ENCODE data around the gene ZNF385A. TPM values are rescaled to one million over a fixed set of nuclear protein-coding genes. Genes with fewer than 3 reads are reported as not detected.

Gene ZNF385A
- total and polyA plus RNA-seq, 2 of the 13 experiments (the other 11 are each of a cell fraction or from before 2014, with no cell fraction given): 0.44 to 0.67 TPM

- TF ChIP-seq, protein P1, sequence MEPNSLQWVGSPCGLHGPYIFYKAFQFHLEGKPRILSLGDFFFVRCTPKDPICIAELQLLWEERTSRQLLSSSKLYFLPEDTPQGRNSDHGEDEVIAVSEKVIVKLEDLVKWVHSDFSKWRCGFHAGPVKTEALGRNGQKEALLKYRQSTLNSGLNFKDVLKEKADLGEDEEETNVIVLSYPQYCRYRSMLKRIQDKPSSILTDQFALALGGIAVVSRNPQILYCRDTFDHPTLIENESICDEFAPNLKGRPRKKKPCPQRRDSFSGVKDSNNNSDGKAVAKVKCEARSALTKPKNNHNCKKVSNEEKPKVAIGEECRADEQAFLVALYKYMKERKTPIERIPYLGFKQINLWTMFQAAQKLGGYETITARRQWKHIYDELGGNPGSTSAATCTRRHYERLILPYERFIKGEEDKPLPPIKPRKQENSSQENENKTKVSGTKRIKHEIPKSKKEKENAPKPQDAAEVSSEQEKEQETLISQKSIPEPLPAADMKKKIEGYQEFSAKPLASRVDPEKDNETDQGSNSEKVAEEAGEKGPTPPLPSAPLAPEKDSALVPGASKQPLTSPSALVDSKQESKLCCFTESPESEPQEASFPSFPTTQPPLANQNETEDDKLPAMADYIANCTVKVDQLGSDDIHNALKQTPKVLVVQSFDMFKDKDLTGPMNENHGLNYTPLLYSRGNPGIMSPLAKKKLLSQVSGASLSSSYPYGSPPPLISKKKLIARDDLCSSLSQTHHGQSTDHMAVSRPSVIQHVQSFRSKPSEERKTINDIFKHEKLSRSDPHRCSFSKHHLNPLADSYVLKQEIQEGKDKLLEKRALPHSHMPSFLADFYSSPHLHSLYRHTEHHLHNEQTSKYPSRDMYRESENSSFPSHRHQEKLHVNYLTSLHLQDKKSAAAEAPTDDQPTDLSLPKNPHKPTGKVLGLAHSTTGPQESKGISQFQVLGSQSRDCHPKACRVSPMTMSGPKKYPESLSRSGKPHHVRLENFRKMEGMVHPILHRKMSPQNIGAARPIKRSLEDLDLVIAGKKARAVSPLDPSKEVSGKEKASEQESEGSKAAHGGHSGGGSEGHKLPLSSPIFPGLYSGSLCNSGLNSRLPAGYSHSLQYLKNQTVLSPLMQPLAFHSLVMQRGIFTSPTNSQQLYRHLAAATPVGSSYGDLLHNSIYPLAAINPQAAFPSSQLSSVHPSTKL (CRISPR knock-in tag; IDR thresholded peaks at IDR 0.05): no peak
- TF ChIP-seq RAD21 (CRISPR knock-in tag; IDR thresholded peaks at IDR 0.05): no peak
- TF ChIP-seq UBTF (CRISPR knock-in tag; IDR thresholded peaks at IDR 0.05): 0 out of 2 replicates have a peak, but pooled peaks have one; percentile 5
- no peak for TF ChIP-seq SKIL (CRISPR knock-in tag; IDR thresholded peaks at IDR 0.05; ENCODE audit: borderline replicate concordance)
- no peak for TF ChIP-seq MYC (CRISPR knock-in tag; IDR thresholded peaks at IDR 0.05; ENCODE audit: borderline replicate concordance)
Observed at GRCh38 chr12:54378796-54379397, 5.6 kb downstream of the ZNF385A start (continued).

All from HepG2 (cell line).